Measurements from ENCODE around the gene PHLDB2. TPM values are rescaled to one million over a fixed set of nuclear protein-coding genes. Genes with fewer than 3 reads are reported as not detected.

Gene PHLDB2
- total RNA-seq, 1 donor from 2014 or later: 60.8 TPM

GRCh38 chr3:111939873-111940272 lies 80.8 kb downstream of the PHLDB2 start:
- H3K4me1 ChIP-seq: peaks cover 8% of the 10 kb centered on the region
- H3K36me3 ChIP-seq: peaks cover 37% of the 10 kb centered on the region
- no peak overlapping the region for H3K4me3 ChIP-seq
- no peak overlapping the region for H3K27ac ChIP-seq
- ATAC-seq: no peak
- H3K27me3 ChIP-seq: no peaks in the 10 kb centered on the region
- no peak for DNase-seq
- no peaks in the 10 kb centered on the region for H3K9me3 ChIP-seq
- no peak for TF ChIP-seq CTCF (IDR thresholded peaks at IDR 0.05)
- intact Hi-C loops (cut with DNase I): no loop called here

GRCh38 chr3:111943533-111943932 lies 84.5 kb downstream of the PHLDB2 start:
- Histone ChIP-seq H3K4me1 (no peaks in the 10 kb centered on the region), H3K9me3 (no peaks in the 10 kb centered on the region), H3K27me3 (no peaks in the 10 kb centered on the region), H3K36me3 (peaks cover 39% of the 10 kb centered on the region), H3K27ac (no peak overlapping the region), H3K4me3 (no peak overlapping the region)
- TF ChIP-seq CTCF (IDR thresholded peaks at IDR 0.05): no peak
- intact Hi-C loops (cut with DNase I): no loop called here
- DNase-seq: no peak
- ATAC-seq: no peak

GRCh38 chr3:111944372-111944771 lies 85.3 kb downstream of the PHLDB2 start:
- Histone ChIP-seq H3K27me3 (no peaks in the 10 kb centered on the region), H3K27ac (no peak overlapping the region), H3K36me3 (peaks cover 46% of the 10 kb centered on the region), H3K4me1 (no peaks in the 10 kb centered on the region), H3K4me3 (no peak overlapping the region), H3K9me3 (no peaks in the 10 kb centered on the region)
- DNase-seq: no peak
- ATAC-seq: no peak
- intact Hi-C loops (cut with DNase I): no loop called here
- no peak for TF ChIP-seq CTCF (IDR thresholded peaks at IDR 0.05)

GRCh38 chr3:111947231-111947630 lies 88.2 kb downstream of the PHLDB2 start:
- Histone ChIP-seq H3K27ac (no peak overlapping the region), H3K4me1 (no peaks in the 10 kb centered on the region), H3K36me3 (peaks cover 23% of the 10 kb centered on the region), H3K27me3 (no peaks in the 10 kb centered on the region), H3K9me3 (no peaks in the 10 kb centered on the region), H3K4me3 (no peak overlapping the region)
- no peak for TF ChIP-seq CTCF (IDR thresholded peaks at IDR 0.05)
- intact Hi-C loops (cut with DNase I): no loop called here
- no peak for DNase-seq
- ATAC-seq: no peak

GRCh38 chr3:111948786-111949185 lies 89.7 kb downstream of the PHLDB2 start:
- H3K36me3 ChIP-seq: peaks cover 18% of the 10 kb centered on the region
- no peaks in the 10 kb centered on the region for H3K4me1 ChIP-seq
- H3K27ac ChIP-seq: no peak overlapping the region
- H3K27me3 ChIP-seq: no peaks in the 10 kb centered on the region
- DNase-seq (no peak), ATAC-seq (no peak)
- H3K9me3 ChIP-seq: no peaks in the 10 kb centered on the region
- no peak overlapping the region for H3K4me3 ChIP-seq
- intact Hi-C loops (cut with DNase I): no loop called here
- TF ChIP-seq CTCF (IDR thresholded peaks at IDR 0.05): no peak

GRCh38 chr3:111949712-111950111 lies 90.6 kb downstream of the PHLDB2 start:
- Histone ChIP-seq H3K27me3 (no peaks in the 10 kb centered on the region), H3K9me3 (no peaks in the 10 kb centered on the region), H3K4me1 (no peaks in the 10 kb centered on the region), H3K4me3 (no peak overlapping the region), H3K36me3 (peaks cover 20% of the 10 kb centered on the region), H3K27ac (no peak overlapping the region)
- intact Hi-C loops (cut with DNase I): loop anchor here (10.0 kb wide), 1 partner anchor 85 kb away; no protein-coding TSS in a partner anchor
- no peak for ATAC-seq
- no peak for DNase-seq
- no peak for TF ChIP-seq CTCF (IDR thresholded peaks at IDR 0.05)

Measured in upper lobe of right lung (tissue), 1 donor.